Endothelial cell of umbilical vein (primary cell): ENCODE measurements around the gene OSBPL8. TPM values are rescaled to one million over a fixed set of nuclear protein-coding genes. Genes with fewer than 3 reads are reported as not detected.

ENCODE experiments used
- BruUV-seq: library from RNA; stranded (reverse); fragments of 400-500 nt; replicated peaks from 2 replicates; lab custom pipeline; 2021; lab: Mats Ljungman, UMichigan
- CTCF ChIA-PET: fragments of 300-600, 350-600 bp; sonication (Branson Sonifier 250); formaldehyde crosslinking; loops from one replicate; lab custom pipeline; 2021; ENCODE audit warnings: antibody characterized with exemption, inconsistent platforms; lab: Charles Lee
- POLR2A ChIA-PET: fragments of 300-600, 350-600 bp; sonication (Branson Sonifier 250); formaldehyde crosslinking; loops from one replicate; lab custom pipeline; 2021; ENCODE audit warnings: antibody characterized with exemption, inconsistent platforms; lab: Charles Lee
- DNase-seq: peaks from one replicate; pipeline ENCODE4 v3.0.0-alpha.2; 2011; ENCODE audit warnings: low read depth, low spot score
- FAIRE-seq: peaks from 2 replicates; lab custom pipeline; 2011; peaks lifted over from hg19 to GRCh38; lab: Jason Lieb, UNC
- H2AFZ ChIP-seq: 2 replicates; pipeline ENCODE4 v1.6.0; 2012; ENCODE audit warnings: low read depth, low read length, control low read depth, inconsistent platforms
- H3K27ac ChIP-seq: 2 replicates; pipeline ENCODE4 v1.5.1; 2011; ENCODE audit warnings: low read depth, mild to moderate bottlenecking, control low read depth, low read length, moderate library complexity; ENCODE audit not compliant: insufficient read depth
- H3K27me3 ChIP-seq, 2 experiments: 2 replicates each; pipeline versions ENCODE4 v1.6.0 to v1.6.1; 2011; ENCODE audit warnings: low read length in 2 of 2, mixed read lengths in 1 of 2; ENCODE audit not compliant: control insufficient read depth in 2 of 2, insufficient read depth in 2 of 2
- H3K36me3 ChIP-seq, 2 experiments: 2 replicates in 1 of 2; 3 replicates in 1 of 2; pipeline ENCODE4 v1.5.1; 2011; ENCODE audit warnings: low read length in 2 of 2, mild to moderate bottlenecking in 1 of 2, moderate library complexity in 1 of 2; ENCODE audit not compliant: control insufficient read depth in 2 of 2, insufficient read depth in 2 of 2; ENCODE audit errors: extremely low read depth in 1 of 2
- H3K4me1 ChIP-seq: 3 replicates; pipeline ENCODE4 v1.5.1; 2011; ENCODE audit warnings: mild to moderate bottlenecking, low read length; ENCODE audit not compliant: control insufficient read depth, insufficient read depth; ENCODE audit errors: extremely low read depth
- H3K4me2 ChIP-seq: 2 replicates; pipeline ENCODE4 v1.6.1; 2011; ENCODE audit warnings: low read length, control low read depth, mixed read lengths; ENCODE audit not compliant: insufficient read depth
- H3K4me3 ChIP-seq, 3 experiments: fragments of 200-600 bp in 1 of 3; sonication (generic), shearing (Covaris generic) in 1 of 3; replicated peaks in 1 of 3; 2 replicates each; pipeline ENCODE4 v1.5.1; 2011 to 2016; ENCODE audit warnings: control low read depth in 3 of 3, low read length in 3 of 3, mild to moderate bottlenecking in 2 of 3, inconsistent platforms in 1 of 3, low read depth in 1 of 3, moderate library complexity in 1 of 3; ENCODE audit not compliant: insufficient read depth in 1 of 3
- H3K79me2 ChIP-seq: 2 replicates; pipeline ENCODE4 v1.6.0; 2012; ENCODE audit warnings: low read length, inconsistent platforms; ENCODE audit not compliant: control insufficient read depth, insufficient read depth
- H3K9ac ChIP-seq: replicated peaks from 2 replicates; pipeline ENCODE3; 2011; ENCODE audit warnings: low read length, control low read depth; ENCODE audit not compliant: insufficient read depth; ENCODE audit errors: extremely low read depth
- H3K9me1 ChIP-seq: replicated peaks from 3 replicates; pipeline ENCODE4 v1.6.0; 2011; ENCODE audit warnings: mild to moderate bottlenecking, low read length; ENCODE audit not compliant: control insufficient read depth, insufficient read depth; ENCODE audit errors: extremely low read depth
- H3K9me3 ChIP-seq: replicated peaks from 2 replicates; pipeline ENCODE4 v1.5.1; 2012; ENCODE audit warnings: low read length, inconsistent platforms; ENCODE audit not compliant: control insufficient read depth, insufficient read depth
- H4K20me1 ChIP-seq: replicated peaks from 2 replicates; pipeline ENCODE3; 2011; ENCODE audit warnings: mild to moderate bottlenecking, low read length; ENCODE audit not compliant: control insufficient read depth, insufficient read depth; ENCODE audit errors: extremely low read depth
- CTCF ChIP-seq, 2 donors: IDR thresholded peaks; 1 replicate in 1 of 2; 2 replicates in 1 of 2; pipeline ENCODE4 v1.5.1; 2011; ENCODE audit warnings: low read length in 2 of 2, mild to moderate bottlenecking in 2 of 2, moderate library complexity in 2 of 2, control low read depth in 1 of 2, inconsistent platforms in 1 of 2, low read depth in 1 of 2; ENCODE audit not compliant: insufficient read depth in 1 of 2; ENCODE audit errors: extremely low read depth in 1 of 2
- FOS ChIP-seq: IDR thresholded peaks from 2 replicates; pipeline ENCODE4 v1.6.1; 2011; ENCODE audit warnings: mild to moderate bottlenecking, low read length, moderate library complexity, borderline replicate concordance; ENCODE audit not compliant: insufficient read depth
- GATA2 ChIP-seq: IDR thresholded peaks from 2 replicates; pipeline ENCODE4 v1.7.0; 2011; ENCODE audit warnings: low read depth, mild to moderate bottlenecking, moderate library complexity, mixed read lengths, low read length; ENCODE audit not compliant: insufficient read length, insufficient read depth
- JUN ChIP-seq: IDR thresholded peaks from 2 replicates; pipeline ENCODE4 v1.6.1; 2011; ENCODE audit warnings: borderline replicate concordance, low read depth; ENCODE audit not compliant: insufficient read length, insufficient read depth
- MYC ChIP-seq: IDR thresholded peaks from one replicate; pipeline ENCODE4 v1.6.1; 2011; ENCODE audit warnings: mild to moderate bottlenecking, low read depth, low read length
- POLR2A ChIP-seq: IDR thresholded peaks from 2 replicates; pipeline ENCODE4 v1.6.1; 2012; ENCODE audit warnings: low read depth, mild to moderate bottlenecking, control low read depth, low read length
- dilution Hi-C: fragments of 300-500 bp; cut with MboI; formaldehyde crosslinking; loops from one replicate; pipeline ENCODE4 v1.15.0; 2019; ENCODE audit warnings: low sequenced_read_pairs; ENCODE audit not compliant: extremely low pct_ligation_motif_present
- intact Hi-C: fragments of 100-400 bp; cut with micrococcal nuclease; formaldehyde crosslinking; loops from one replicate; pipeline ENCODE4 v1.10.0; 2022
- polyA plus RNA-seq, 4 experiments: library from polyadenylated mRNA; depleted of rRNA in 3 of 4; stranded (reverse) in 3 of 4; unstranded in 1 of 4; fragments of >200 nt; gene quantifications; 2 replicates each; pipeline versions ENCODE4 v1.2.1 to v1.2.3, GENCODE V29; 2011 to 2012; ENCODE audit warnings: missing spikeins in 1 of 4
- total RNA-seq: library from RNA; stranded (reverse); gene quantifications from 2 replicates; pipeline ENCODE4 v1.2.3, GENCODE V29; 2021

OSBPL8 gene
- total and polyA plus RNA-seq, 2 donors (not counting 3 experiments of a cell fraction or from before 2014, with no cell fraction given) = 10.3 to 47.6 TPM

DNA sequence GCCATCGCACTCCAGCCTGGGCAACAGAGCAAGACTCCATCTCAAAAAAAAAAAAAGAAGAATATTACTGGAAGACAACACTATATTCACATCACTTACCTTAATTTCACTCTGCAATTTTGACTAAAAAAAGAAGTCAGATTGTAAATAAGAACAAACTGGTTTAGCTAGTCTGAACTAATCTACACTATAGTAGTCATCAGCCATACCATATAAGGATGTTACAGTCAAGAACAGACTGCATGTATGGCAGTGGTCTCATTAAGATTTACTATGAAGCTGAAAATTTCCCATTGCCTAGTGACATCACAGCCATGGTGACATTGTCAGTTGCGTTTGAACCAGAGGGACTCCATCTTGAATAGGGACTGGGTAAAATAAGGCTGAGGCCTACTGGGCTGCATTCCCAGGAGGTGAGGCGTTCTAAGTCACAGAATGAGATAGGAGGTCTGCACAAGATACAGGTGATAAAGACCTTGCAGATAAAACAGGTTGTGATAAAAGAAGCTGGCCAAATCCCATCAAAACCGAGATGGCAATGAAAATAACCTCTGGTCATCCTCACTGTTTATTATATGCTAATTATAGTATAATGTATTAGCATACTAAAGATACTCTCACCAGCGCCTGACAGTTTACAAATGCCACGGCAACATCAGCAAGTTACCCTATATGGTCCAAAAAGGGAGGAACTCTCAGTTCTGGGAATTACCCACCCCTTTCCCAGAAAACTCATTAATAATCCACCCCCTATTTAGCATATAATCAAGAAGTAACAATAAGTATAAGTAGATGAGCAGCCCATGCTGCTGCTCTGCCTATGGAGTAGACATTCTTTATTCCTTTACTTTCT is 51.2 kb downstream of the OSBPL8 start:
- H3K4me3 ChIP-seq = no peak overlapping the region
- H3K9me1 ChIP-seq = no peaks in the 10 kb centered on the region
- H3K79me2 ChIP-seq = no peaks in the 10 kb centered on the region
- H4K20me1 ChIP-seq = no peaks in the 10 kb centered on the region
- H3K4me2 ChIP-seq = no peak overlapping the region
- ChIA-PET CTCF (no interaction called here), POLR2A (no interaction called here)
- H3K36me3 ChIP-seq = no peaks in the 10 kb centered on the region
- dilution Hi-C loops = no loop called here
- H3K4me1 ChIP-seq = no peaks in the 10 kb centered on the region
- TF ChIP-seq CTCF (IDR thresholded peaks at IDR 0.05; ENCODE audit: extremely low read depth in 1 of 2, insufficient read depth in 1 of 2, low read depth in 1 of 2, low read length in 2 of 2) (no peak), FOS (no peak), POLR2A (no peak)
- no peak for FAIRE-seq
- H3K9me3 ChIP-seq = no peaks in the 10 kb centered on the region
- intact Hi-C loops = no loop called here
- no peak overlapping the region for H3K9ac ChIP-seq
- H3K27ac ChIP-seq = no peak overlapping the region
- H3K27me3 ChIP-seq = no peaks in the 10 kb centered on the region
- no peak overlapping the region for H2AFZ ChIP-seq
- no TSS peak for BruUV-seq
- DNase-seq = no peak

GRCh38 chr12:76506149-76506548 is 53.4 kb downstream of the OSBPL8 start:
- Histone ChIP-seq H4K20me1 (no peaks in the 10 kb centered on the region), H3K9me3 (no peaks in the 10 kb centered on the region), H3K36me3 (no peaks in the 10 kb centered on the region), H3K79me2 (no peaks in the 10 kb centered on the region), H3K4me2 (no peak overlapping the region), H3K9me1 (no peaks in the 10 kb centered on the region), H3K4me1 (no peaks in the 10 kb centered on the region), H3K27ac (no peak overlapping the region), H2AFZ (no peak overlapping the region), H3K9ac (no peak overlapping the region), H3K27me3 (no peaks in the 10 kb centered on the region), H3K4me3 (no peak overlapping the region)
- dilution Hi-C loops (no loop called here), intact Hi-C loops (no loop called here)
- no peak for FAIRE-seq
- BruUV-seq = no TSS peak
- DNase-seq = no peak
- TF ChIP-seq GATA2 (no peak), JUN (no peak), CTCF (IDR thresholded peaks at IDR 0.05; ENCODE audit: extremely low read depth in 1 of 2, insufficient read depth in 1 of 2, low read depth in 1 of 2, low read length in 2 of 2) (no peak), POLR2A (no peak), MYC (no peak)
- ChIA-PET CTCF (interaction anchor here (0.9 to 1.3 kb wide), 2 partner anchors 12 to 50 kb away, joined by 3 read pairs; no protein-coding TSS in a partner anchor), POLR2A (no interaction called here)
